D341Med (cell line): ENCODE results near the gene IL1RAPL2.
"Not testable (repeated sequence)": the region's sequence is repeated elsewhere in the genome, so short reads cannot be mapped to it uniquely, and the experiment has no call there.

Experiments
- DNase-seq: peaks from one replicate; pipeline ENCODE4 v3.0.0; 2012; ENCODE audit warnings: low spot score

IL1RAPL2 gene

GRCh38 chrX:105610411-105610810 lies 1044.4 kb downstream of the IL1RAPL2 start:
- DNase-seq = no peak

DNA sequence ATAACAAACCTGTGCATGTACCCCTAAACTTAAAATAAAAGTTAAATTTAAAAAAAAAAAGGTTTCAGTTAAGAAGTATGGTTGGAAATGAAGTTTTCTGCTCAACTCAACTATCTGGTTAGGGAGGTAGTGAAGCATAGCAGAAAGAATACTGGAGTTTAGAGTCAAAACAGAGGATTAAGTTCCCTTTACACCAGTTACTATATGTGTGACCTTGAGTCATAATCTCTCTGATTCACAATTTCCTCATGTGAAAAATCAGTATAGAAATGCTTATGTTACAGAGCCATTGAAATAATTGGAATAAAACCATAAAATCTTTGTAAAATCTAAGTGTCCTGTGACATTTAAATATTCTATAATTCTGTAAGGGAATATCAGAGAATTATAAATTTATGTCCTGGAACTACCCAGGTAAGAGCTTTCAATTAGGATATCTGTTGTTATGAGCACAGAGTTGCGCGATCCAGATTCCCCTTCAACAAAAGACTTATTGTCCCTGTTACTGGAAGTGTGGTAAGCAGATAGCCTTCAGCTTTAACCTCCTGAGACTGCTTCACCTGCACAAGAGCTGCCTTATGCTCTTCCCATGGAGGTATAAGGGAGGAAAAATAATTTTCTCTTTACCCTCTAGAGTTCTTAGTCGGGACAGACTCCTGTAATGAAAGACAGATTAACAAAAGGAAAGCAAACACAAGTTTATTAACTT lies 1052.5 kb downstream of the IL1RAPL2 start:
- no peak for DNase-seq

- DNase-seq = no peak
Measured at GRCh38 chrX:105634180-105634579, 1068.2 kb downstream of the IL1RAPL2 start.

DNA sequence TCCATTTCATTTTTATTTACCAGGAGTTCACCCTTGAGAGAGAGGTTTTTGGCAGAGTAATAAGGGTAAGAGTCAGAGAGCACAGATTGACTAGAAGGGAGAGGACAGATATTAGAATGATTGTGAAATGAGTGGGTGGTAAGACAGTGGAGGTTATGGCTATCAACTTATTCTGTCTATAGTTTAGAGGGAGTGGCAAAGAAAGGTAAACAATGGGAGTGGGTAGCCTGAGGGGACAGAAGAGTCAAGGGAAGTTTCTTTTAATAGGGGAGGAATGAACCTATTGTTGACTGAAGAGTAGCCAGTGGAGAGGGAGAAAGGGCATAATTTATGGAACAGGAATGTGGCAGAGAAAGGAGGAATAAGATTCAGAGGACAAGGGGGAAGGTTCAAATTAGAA lies 1069.8 kb downstream of the IL1RAPL2 start:
- no peak for DNase-seq

DNA sequence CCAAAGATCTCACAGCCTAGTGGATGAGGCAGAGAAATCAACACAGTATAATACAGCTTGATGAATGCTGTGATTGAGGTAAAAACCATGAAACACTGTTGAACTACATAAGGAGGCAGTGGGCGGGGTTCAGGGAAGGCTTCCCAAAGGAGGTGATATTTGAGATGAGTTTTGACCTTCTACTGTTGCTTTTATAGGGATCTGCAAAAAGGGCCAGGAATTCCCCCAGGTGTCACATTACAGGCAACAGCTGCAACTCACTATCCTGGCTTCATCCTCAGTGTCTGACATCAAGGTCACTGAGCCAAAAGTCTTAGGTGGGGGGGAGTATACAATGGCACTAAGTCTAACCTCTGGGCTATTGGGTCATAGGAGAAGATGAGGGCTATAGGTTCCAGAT lies 1070.7 kb downstream of the IL1RAPL2 start:
- no peak for DNase-seq

- DNase-seq = no peak
Measured at GRCh38 chrX:105645667-105646357, 1079.8 kb downstream of the IL1RAPL2 start.

- no peak for DNase-seq
Measured at GRCh38 chrX:105646592-105647372, 1080.8 kb downstream of the IL1RAPL2 start.

GRCh38 chrX:105647749-105648148 lies 1081.8 kb downstream of the IL1RAPL2 start:
- no peak for DNase-seq

GRCh38 chrX:105648732-105649131 lies 1082.7 kb downstream of the IL1RAPL2 start:
- DNase-seq = no peak

GRCh38 chrX:105650577-105650976 lies 1084.6 kb downstream of the IL1RAPL2 start:
- no peak for DNase-seq

- no peak for DNase-seq
Measured at GRCh38 chrX:105650986-105651385, 1085.0 kb downstream of the IL1RAPL2 start.

DNA sequence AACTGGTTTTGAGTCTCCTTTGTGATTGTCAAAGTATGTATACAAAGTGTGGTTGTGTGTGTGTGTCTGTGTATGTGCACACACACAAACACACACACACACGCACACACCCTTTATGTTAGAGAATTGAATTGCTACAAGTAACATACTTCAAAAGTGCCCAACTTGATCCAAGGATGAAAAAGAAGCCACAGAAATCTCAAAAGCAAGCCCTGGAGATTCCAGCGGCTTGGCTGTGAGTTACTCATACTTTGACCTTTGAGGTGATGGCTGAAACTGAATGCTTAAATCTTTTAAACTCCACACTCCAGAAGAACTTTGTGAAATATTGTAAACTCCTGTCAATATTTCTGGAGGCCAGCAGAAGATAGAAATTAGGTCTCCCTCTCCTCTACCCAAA lies 1087.9 kb downstream of the IL1RAPL2 start:
- no peak for DNase-seq

DNA sequence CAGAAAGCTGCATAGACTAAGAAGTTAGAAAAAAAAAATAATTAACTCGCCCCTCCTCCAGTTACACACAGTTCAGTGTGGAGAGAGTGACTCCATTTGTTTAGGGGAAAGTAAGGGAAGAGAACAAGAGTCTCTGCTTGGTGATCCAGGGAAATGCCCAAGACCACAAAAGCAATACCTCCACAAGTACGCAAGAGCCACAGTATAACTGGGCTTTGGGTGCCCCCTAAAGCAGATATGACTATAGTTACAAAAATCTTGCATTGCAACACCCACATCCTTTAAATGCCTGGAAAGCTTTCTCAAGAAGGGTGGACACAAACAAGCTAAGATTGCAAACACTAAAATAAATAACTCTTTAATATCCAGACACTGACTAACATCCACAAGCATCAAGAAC lies 1092.1 kb downstream of the IL1RAPL2 start:
- no peak for DNase-seq

- no peak for DNase-seq
Measured at GRCh38 chrX:105662248-105662647, 1096.2 kb downstream of the IL1RAPL2 start.

DNA sequence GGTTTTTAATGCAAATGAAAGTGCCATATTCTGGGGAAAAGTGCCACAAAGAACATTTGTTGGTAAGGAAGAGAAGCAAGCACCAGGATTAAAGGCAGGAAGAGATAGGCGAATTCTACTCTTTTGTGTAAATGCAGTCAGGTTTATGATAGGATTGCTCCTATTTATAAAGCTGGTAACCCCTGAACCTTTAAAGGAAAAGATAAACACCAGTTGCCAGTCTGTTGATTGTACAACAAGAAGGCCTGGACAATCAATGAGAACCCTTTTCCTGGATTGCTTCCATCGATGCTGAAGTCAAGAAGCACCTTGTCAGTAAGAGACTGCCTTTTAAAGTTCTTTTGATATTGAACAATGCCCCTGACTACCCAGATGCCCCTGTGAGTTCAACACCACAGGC lies 1098.2 kb downstream of the IL1RAPL2 start:
- no peak for DNase-seq

- DNase-seq = not testable (repeated sequence)
Measured at GRCh38 chrX:105684288-105684687, 1118.3 kb downstream of the IL1RAPL2 start.

DNA sequence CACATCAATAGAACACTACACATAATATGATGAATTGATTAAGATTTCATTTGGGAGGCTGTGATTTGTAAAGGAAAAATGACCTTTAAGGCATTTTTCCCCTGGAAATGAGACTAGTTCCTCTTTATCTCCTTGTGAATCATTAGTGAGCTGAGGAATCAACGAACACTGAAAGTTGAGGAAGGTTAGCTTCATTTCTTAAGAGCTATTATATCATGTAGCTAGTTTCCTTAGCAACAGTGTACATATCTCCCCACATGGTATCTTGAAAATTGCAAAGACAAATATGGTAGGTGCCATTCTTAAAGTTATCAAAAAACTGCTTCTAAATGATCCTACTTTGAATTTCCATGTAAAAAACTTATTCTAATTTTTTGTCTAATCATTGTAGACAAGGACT lies 1128.8 kb downstream of the IL1RAPL2 start:
- DNase-seq = no peak

GRCh38 chrX:105695451-105695850 lies 1129.5 kb downstream of the IL1RAPL2 start:
- no peak for DNase-seq

- no peak for DNase-seq
Measured at GRCh38 chrX:105696870-105697269, 1130.9 kb downstream of the IL1RAPL2 start.

- no peak for DNase-seq
Measured at GRCh38 chrX:105697984-105698781, 1132.2 kb downstream of the IL1RAPL2 start.

- no peak for DNase-seq
Measured at GRCh38 chrX:105700331-105700730, 1134.3 kb downstream of the IL1RAPL2 start.
